Neural cell (in vitro differentiated cells): ENCODE results near the gene NRARP. TPM values are rescaled to one million over a fixed set of nuclear protein-coding genes. Genes with fewer than 3 reads are reported as not detected.
"Not testable (repeated sequence)": the region's sequence is repeated elsewhere in the genome, so short reads cannot be mapped to it uniquely, and the experiment has no call there.

ENCODE experiments used
- H2AFZ ChIP-seq: fragments of 200-600, 300-800 bp; sonication (generic), shearing (Covaris generic); 2 replicates; pipeline ENCODE4 v1.6.0; 2014; ENCODE audit warnings: low read depth, mild to moderate bottlenecking, antibody characterized with exemption, low read length, moderate library complexity
- H3F3A ChIP-seq: fragments of 200-600 bp; shearing (Covaris generic); 2 replicates; pipeline ENCODE4 v1.6.1; 2016; ENCODE audit warnings: mild to moderate bottlenecking, moderate library complexity, mixed read lengths, antibody characterized with exemption, low read length; ENCODE audit not compliant: insufficient read depth, poor library complexity, severe bottlenecking
- H3K27ac ChIP-seq: fragments of 200-600, 300-800 bp; sonication (generic), shearing (Covaris generic); 2 replicates; pipeline ENCODE4 v1.5.1; 2014; ENCODE audit warnings: mild to moderate bottlenecking, low read length, moderate library complexity
- H3K27me3 ChIP-seq: fragments of 300-800, 200-600 bp; sonication (generic), shearing (Covaris generic); 2 replicates; pipeline ENCODE4 v1.6.0; 2014; ENCODE audit warnings: mild to moderate bottlenecking, low read depth, low read length, moderate library complexity; ENCODE audit not compliant: insufficient read depth
- H3K36me3 ChIP-seq: fragments of 300-800, 200-600 bp; sonication (generic), shearing (Covaris generic); 2 replicates; pipeline ENCODE4 v1.5.1; 2014; ENCODE audit warnings: mild to moderate bottlenecking, antibody characterized with exemption, low read length, moderate library complexity; ENCODE audit not compliant: insufficient read depth
- H3K4me2 ChIP-seq: fragments of 300-800, 200-600 bp; sonication (generic), shearing (Covaris generic); 2 replicates; pipeline ENCODE4 v1.6.0; 2014; ENCODE audit warnings: mild to moderate bottlenecking, low read length
- H3K4me3 ChIP-seq: fragments of 300-800, 200-600 bp; sonication (generic), shearing (Covaris generic); 2 replicates; pipeline ENCODE4 v1.5.1; 2014; ENCODE audit warnings: mild to moderate bottlenecking, low read length, moderate library complexity
- H3K79me2 ChIP-seq: fragments of 200-600 bp; shearing (Covaris generic); replicated peaks from 2 replicates; pipeline ENCODE4 v1.6.0; 2014; ENCODE audit warnings: mild to moderate bottlenecking, low read length, moderate library complexity; ENCODE audit not compliant: insufficient read depth
- H3K9ac ChIP-seq: fragments of 300-800, 200-600 bp; sonication (generic), shearing (Covaris generic); 2 replicates; pipeline ENCODE4 v1.6.1; 2016; ENCODE audit warnings: mild to moderate bottlenecking, low read length, mixed read lengths
- H3K9me2 ChIP-seq: fragments of 200-600 bp; shearing (Covaris generic); 2 replicates; pipeline ENCODE4 v1.6.1; 2016; ENCODE audit warnings: mild to moderate bottlenecking, low read length, mixed read lengths; ENCODE audit not compliant: insufficient read depth
- H3K9me3 ChIP-seq: fragments of 200-600, 300-800 bp; sonication (generic), shearing (Covaris generic); 2 replicates; pipeline ENCODE4 v1.6.1; 2016; ENCODE audit warnings: mild to moderate bottlenecking, mixed run types, low read length, moderate library complexity, mixed read lengths
- H4K20me1 ChIP-seq: fragments of 200-600 bp; shearing (Covaris generic); 2 replicates; pipeline ENCODE4 v1.6.1; 2016; ENCODE audit warnings: mild to moderate bottlenecking, mixed run types; ENCODE audit not compliant: insufficient read depth
- CTCF ChIP-seq: fragments of 450-650 bp; IDR thresholded peaks from 2 replicates; pipeline ENCODE4 v1.5.1; 2014; ENCODE audit warnings: antibody characterized with exemption, mild to moderate bottlenecking, moderate library complexity; ENCODE audit not compliant: poor library complexity, severe bottlenecking
- EP300 ChIP-seq: fragments of 450-650 bp; conservative IDR thresholded peaks from 2 replicates; pipeline ENCODE4 v1.6.1; 2014; ENCODE audit warnings: antibody characterized with exemption, mild to moderate bottlenecking, moderate library complexity; ENCODE audit not compliant: poor library complexity, severe bottlenecking
- EZH2 ChIP-seq: fragments of 200-600, 300-800 bp; shearing (Covaris generic), sonication (generic); IDR thresholded peaks from 2 replicates; pipeline ENCODE4 v1.6.1; 2014; ENCODE audit warnings: antibody characterized with exemption, low read length, borderline replicate concordance, mild to moderate bottlenecking; ENCODE audit not compliant: insufficient read depth, poor library complexity, severe bottlenecking
- MXI1 ChIP-seq: fragments of 450-650 bp; conservative IDR thresholded peaks from 2 replicates; pipeline ENCODE4 v1.6.1; 2014; ENCODE audit warnings: antibody characterized with exemption, mild to moderate bottlenecking; ENCODE audit not compliant: poor library complexity, severe bottlenecking
- POLR2AphosphoS5 ChIP-seq: IDR thresholded peaks from 2 replicates; pipeline ENCODE4 v1.6.1; 2012
- RAD21 ChIP-seq: fragments of 450-650 bp; conservative IDR thresholded peaks from 2 replicates; pipeline ENCODE4 v1.6.1; 2014; ENCODE audit warnings: antibody characterized with exemption, mild to moderate bottlenecking, moderate library complexity
- REST ChIP-seq: IDR thresholded peaks from 2 replicates; pipeline ENCODE4 v1.6.1; 2012; ENCODE audit warnings: borderline replicate concordance
- SMC3 ChIP-seq: fragments of 450-650 bp; conservative IDR thresholded peaks from 2 replicates; pipeline ENCODE4 v1.6.1; 2014; ENCODE audit warnings: antibody characterized with exemption, mild to moderate bottlenecking, moderate library complexity; ENCODE audit not compliant: poor library complexity
- TAF1 ChIP-seq: IDR thresholded peaks from 2 replicates; pipeline ENCODE4 v1.6.1; 2012; ENCODE audit warnings: low read depth
- polyA plus RNA-seq: library from polyadenylated mRNA; depleted of rRNA; stranded (reverse); fragments of >200 nt; gene quantifications from 2 replicates; pipeline ENCODE4 v1.2.3, GENCODE V29; 2014

The NRARP gene
- polyA plus RNA-seq, 1 donor from 2014 or later: 2.3 TPM

- peaks cover 5% of the 10 kb centered on the region for H3K9me3 ChIP-seq
- H3K4me3 ChIP-seq: no peak overlapping the region
- no peaks in the 10 kb centered on the region for H4K20me1 ChIP-seq
- no peaks in the 10 kb centered on the region for H3K9me2 ChIP-seq
- H3K4me2 ChIP-seq: no peak overlapping the region
- H3K27ac ChIP-seq: no peak overlapping the region
- no peak overlapping the region for H3K9ac ChIP-seq
- H3K79me2 ChIP-seq: no peaks in the 10 kb centered on the region
- no peaks in the 10 kb centered on the region for H3K36me3 ChIP-seq
- no peak for TF ChIP-seq MXI1
- TF ChIP-seq REST: no peak
- TF ChIP-seq CTCF: no peak
- no peak for TF ChIP-seq RAD21
- TF ChIP-seq SMC3: no peak
- TF ChIP-seq EP300: no peak
- no peak for TF ChIP-seq EZH2
- TF ChIP-seq POLR2AphosphoS5: no peak
- H3F3A ChIP-seq: no peaks in the 10 kb centered on the region
- H2AFZ ChIP-seq: no peak overlapping the region
- H3K27me3 ChIP-seq: no peaks in the 10 kb centered on the region
Measured at GRCh38 chr9:137342482-137342881, 40.4 kb upstream of the NRARP start.

GRCh38 chr9:137341227-137341626 is 39.2 kb upstream of the NRARP start:
- Histone ChIP-seq H3K9ac (no peak overlapping the region), H3K9me2 (no peaks in the 10 kb centered on the region), H3K4me3 (no peak overlapping the region), H3K9me3 (peaks cover under 1% of the 10 kb centered on the region), H3K27me3 (no peaks in the 10 kb centered on the region), H3K4me2 (no peak overlapping the region), H2AFZ (no peak overlapping the region), H3F3A (no peaks in the 10 kb centered on the region), H3K36me3 (no peaks in the 10 kb centered on the region), H4K20me1 (no peaks in the 10 kb centered on the region), H3K79me2 (no peaks in the 10 kb centered on the region), H3K27ac (no peak overlapping the region)
- TF ChIP-seq POLR2AphosphoS5: no peak
- no peak for TF ChIP-seq EZH2
- TF ChIP-seq EP300: no peak
- TF ChIP-seq SMC3: no peak
- TF ChIP-seq RAD21: no peak
- TF ChIP-seq TAF1: no peak
- TF ChIP-seq CTCF: no peak
- TF ChIP-seq MXI1: no peak
- TF ChIP-seq REST: no peak

- not testable (repeated sequence) for H3K36me3 ChIP-seq, H3F3A ChIP-seq, H3K27ac ChIP-seq, H3K9me2 ChIP-seq, H3K9me3 ChIP-seq, H3K27me3 ChIP-seq, H4K20me1 ChIP-seq, H2AFZ ChIP-seq, H3K4me3 ChIP-seq, H3K9ac ChIP-seq, H3K79me2 ChIP-seq, H3K4me2 ChIP-seq
Measured at GRCh38 chr9:137339908-137340462, 37.9 kb upstream of the NRARP start.
